Lung (tissue), 12 donors: ENCODE results near the gene SUMO4. TPM values are rescaled to one million over a fixed set of nuclear protein-coding genes. Genes with fewer than 3 reads are reported as not detected.

Source experiments
- ATAC-seq: fragments of 200-7000 bp; cut with Tn5 transposase; one replicate; pipeline ENCODE4 v1.9.1; 2020; ENCODE audit warnings: moderate number of reproducible peaks; ENCODE audit not compliant: insufficient read depth, low FRiP score
- DNase-seq, 3 donors: peaks; one replicate each; pipeline ENCODE4 v3.0.0-alpha.2; 2013 to 2017
- H3K27ac ChIP-seq, 2 donors: one replicate each; pipeline ENCODE4 v1.5.1; 2013; ENCODE audit warnings: mild to moderate bottlenecking in 2 of 2, moderate library complexity in 2 of 2, control low read depth in 1 of 2, inconsistent platforms in 1 of 2, low read depth in 1 of 2, low read length in 1 of 2
- H3K27me3 ChIP-seq, 3 donors: one replicate each; pipeline ENCODE4 v1.5.1; 2013; ENCODE audit warnings: low read length in 2 of 3; ENCODE audit not compliant: control insufficient read depth in 3 of 3, insufficient read depth in 3 of 3
- H3K36me3 ChIP-seq, 4 donors: one replicate each; pipeline ENCODE4 v1.5.1; 2013; ENCODE audit warnings: low read length in 4 of 4, mild to moderate bottlenecking in 1 of 4, moderate library complexity in 1 of 4; ENCODE audit not compliant: control insufficient read depth in 4 of 4, insufficient read depth in 4 of 4
- H3K4me1 ChIP-seq, 5 donors: one replicate each; pipeline ENCODE4 v1.5.1; 2013; ENCODE audit warnings: low read length in 5 of 5, mild to moderate bottlenecking in 2 of 5, moderate library complexity in 1 of 5; ENCODE audit not compliant: control insufficient read depth in 5 of 5, insufficient read depth in 5 of 5
- H3K4me3 ChIP-seq: one replicate; pipeline ENCODE4 v1.5.1; 2013; ENCODE audit warnings: mild to moderate bottlenecking, control low read depth, moderate library complexity
- H3K9ac ChIP-seq, 2 donors: one replicate each; pipeline ENCODE4 v1.5.1; 2013; ENCODE audit warnings: low read length in 2 of 2, control low read depth in 1 of 2; ENCODE audit not compliant: insufficient read depth in 1 of 2
- H3K9me3 ChIP-seq, 4 donors: one replicate each; pipeline ENCODE4 v1.5.1; 2013; ENCODE audit warnings: low read length in 3 of 4, mild to moderate bottlenecking in 1 of 4, moderate library complexity in 1 of 4; ENCODE audit not compliant: control insufficient read depth in 4 of 4, insufficient read depth in 3 of 4
- CTCF ChIP-seq: IDR thresholded peaks from 2 replicates; pipeline ENCODE4 v1.5.1; 2012; ENCODE audit warnings: mild to moderate bottlenecking; ENCODE audit errors: control extremely low read depth, extremely low read depth
- WGBS, 2 donors: extraction: QIAGEN DNeasy Blood & Tissue Kit; methylation state at CpG; one replicate each; pipeline ENCODE4 v1.1.7; 2013; 5-methylcytosine and 5-hydroxymethylcytosine counted together
- polyA plus RNA-seq, 2 donors: library from polyadenylated mRNA; stranded (reverse); fragments of 200-250 nt; gene quantifications; one replicate each; pipeline ENCODE4 v1.2.1, GENCODE V29; 2013
- total RNA-seq, 2 donors: library from RNA; depleted of rRNA in 1 of 2; stranded (reverse); fragments of >200 nt in 1 of 2; gene quantifications; one replicate each; pipeline ENCODE4 v1.2.1, GENCODE V29; 2014 to 2021
- donor health status: control.
- donor health status: control.
- donor health status: Bipolar disorder and iron deficiency.
- donor health status: healthy.
- donor health status: DM: yes; HTN: yes; CAD: no.

Gene SUMO4
- total and polyA plus RNA-seq, 4 donors = 0.11 to 12.9 (median 0.93) TPM

- H3K27ac ChIP-seq = no peak overlapping the region
- no peaks in the 10 kb centered on the region for H3K9me3 ChIP-seq
- H3K9ac ChIP-seq = no peak overlapping the region
- H3K36me3 ChIP-seq = no peaks in the 10 kb centered on the region
- ATAC-seq (no peak), DNase-seq (no peak)
- no peaks in the 10 kb centered on the region for H3K4me1 ChIP-seq
- no peak for TF ChIP-seq CTCF
- H3K4me3 ChIP-seq = no peak overlapping the region
- H3K27me3 ChIP-seq = no peaks in the 10 kb centered on the region
- 50 to 65% methylated on average over 1 of the region's 1 CpG for WGBS, 2 donors
Observed at GRCh38 chr6:149433881-149434280, 33.8 kb downstream of the SUMO4 start.

GRCh38 chr6:149435919-149436586, 36.0 kb downstream of the SUMO4 start:
- Histone ChIP-seq H3K4me1 (no peaks in the 10 kb centered on the region), H3K27me3 (no peaks in the 10 kb centered on the region), H3K9ac (no peak overlapping the region), H3K4me3 (no peak overlapping the region), H3K9me3 (no peaks in the 10 kb centered on the region), H3K27ac (no peak overlapping the region), H3K36me3 (no peaks in the 10 kb centered on the region)
- ATAC-seq = no peak
- WGBS, 2 donors = 95% methylated on average over 13 of the region's 13 CpGs
- DNase-seq = no peak
- TF ChIP-seq CTCF = no peak

DNA sequence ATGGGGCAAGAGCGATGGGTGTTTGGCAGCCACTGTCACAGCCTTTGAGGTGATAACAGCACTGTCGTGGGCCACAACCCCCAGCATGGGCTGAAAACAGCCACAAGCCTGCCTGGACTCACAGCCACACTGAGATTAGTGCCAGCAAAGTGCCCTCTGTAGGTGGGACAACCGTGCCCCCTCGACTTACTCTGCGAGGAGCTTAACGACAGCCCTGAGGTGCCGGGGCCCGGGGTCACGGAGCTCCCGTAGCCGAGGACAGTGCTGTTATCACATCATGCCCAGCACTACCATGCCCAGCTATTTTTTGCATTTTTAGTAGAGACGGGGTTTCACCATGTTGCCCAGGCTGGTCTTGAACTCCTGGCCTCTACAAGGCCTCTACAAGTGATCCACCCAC, 36.6 kb downstream of the SUMO4 start:
- H3K4me1 ChIP-seq = peaks cover 0 to 5% (median 0%) of the 10 kb centered on the region in 5 donors
- no peak overlapping the region for H3K27ac ChIP-seq
- WGBS, 2 donors = 95 to 97% methylated on average over 12 of the region's 12 CpGs

More for the DNA sequence above, 36.6 kb downstream of the SUMO4 start:
- Histone ChIP-seq H3K9me3 (no peaks in the 10 kb centered on the region), H3K4me3 (no peak overlapping the region), H3K9ac (no peak overlapping the region), H3K36me3 (no peaks in the 10 kb centered on the region), H3K27me3 (no peaks in the 10 kb centered on the region)
- no peak for DNase-seq
- no peak for TF ChIP-seq CTCF
- ATAC-seq = no peak
